ENCODE data around the gene MRPL51.
A peak's percentile ranks its signal among the peaks of the same experiment; 100 is the strongest.
"Not testable (repeated sequence)": the region's sequence is repeated elsewhere in the genome, so short reads cannot be mapped to it uniquely, and the experiment has no call there.

Gene MRPL51

DNA sequence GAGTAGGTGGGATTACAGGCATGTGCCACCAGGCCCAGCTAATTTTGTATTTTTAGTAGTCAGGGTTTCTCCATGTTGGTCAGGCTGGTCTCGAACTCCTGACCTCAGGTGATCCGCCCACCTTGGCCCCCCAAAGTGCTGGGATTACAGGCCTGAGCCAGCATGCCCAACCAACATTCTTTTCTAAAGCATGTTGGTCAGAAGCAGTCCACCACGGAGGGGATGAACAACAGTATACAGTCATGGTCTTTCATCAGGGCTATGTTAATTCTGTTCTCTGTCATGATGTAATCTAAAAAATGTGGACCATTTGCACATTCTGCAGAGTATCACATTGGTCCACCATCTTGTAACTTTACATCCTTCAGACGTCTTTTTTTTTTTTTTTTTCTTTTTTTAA is 3.6 kb downstream of the MRPL51 start:
- DNase-seq (ENCODE audit: insufficient read length, low spot score) (no peak), FAIRE-seq (no peak)
- TF ChIP-seq PAX5 (IDR thresholded peaks at IDR 0.05; ENCODE audit: insufficient read depth, low read length, severe bottlenecking) = no peak
- no peak for TF ChIP-seq POLR2AphosphoS5 (IDR thresholded peaks at IDR 0.05; ENCODE audit: low read depth, low read length)
- no peak for TF ChIP-seq POU2F2 (IDR thresholded peaks at IDR 0.05; ENCODE audit: low read depth, low read length)
- TF ChIP-seq POLR2A (IDR thresholded peaks at IDR 0.05; ENCODE audit: low read depth, low read length) = no peak
- no peak for TF ChIP-seq SPI1 (IDR thresholded peaks at IDR 0.05; ENCODE audit: low read depth, low read length)
- no peak for TF ChIP-seq TAF1 (IDR thresholded peaks at IDR 0.05; ENCODE audit: low read depth, low read length)

DNA sequence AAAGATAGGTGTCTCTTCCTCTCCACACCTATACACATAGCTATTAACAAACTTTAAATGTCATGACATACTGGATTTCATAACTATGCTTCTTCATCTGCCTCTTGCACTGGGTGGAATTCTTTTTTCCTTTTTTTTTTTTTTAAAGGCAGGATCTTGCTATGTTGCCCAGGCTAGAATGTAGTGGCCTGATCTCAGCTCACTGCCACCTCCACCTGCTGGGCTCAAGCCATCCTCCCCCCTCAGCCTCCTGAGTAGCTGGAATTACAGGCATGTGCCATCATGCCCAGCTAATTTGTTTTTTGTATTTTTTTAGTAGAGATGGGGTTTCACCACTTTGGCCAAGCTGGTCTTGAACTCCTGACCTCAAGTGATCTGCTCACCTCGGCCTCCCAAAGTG is 4.8 kb downstream of the MRPL51 start:
- DNase-seq (ENCODE audit: insufficient read length, low spot score) (no peak), FAIRE-seq (no peak)

DNA sequence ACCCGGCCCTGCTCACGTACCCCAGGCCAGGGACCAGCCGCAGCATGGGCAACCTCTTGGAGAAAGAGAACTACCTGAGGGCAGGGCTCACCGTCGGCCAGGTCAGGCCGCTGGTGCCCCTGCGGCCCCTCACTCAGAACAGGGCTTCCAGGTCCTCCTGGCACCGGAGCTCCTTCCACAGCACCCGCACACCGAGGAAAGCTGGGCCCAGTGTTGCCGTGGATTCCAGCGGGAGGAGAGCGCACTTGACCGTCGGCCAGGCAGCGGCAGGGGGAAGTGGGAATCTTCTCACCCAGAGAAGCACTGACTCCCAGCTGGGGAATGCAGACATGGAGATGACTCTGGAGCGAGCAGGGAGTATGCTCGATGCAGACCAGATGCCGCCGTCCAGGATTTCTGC is 14.6 kb downstream of the MRPL51 start:
- FAIRE-seq = no peak
- no peak for DNase-seq (ENCODE audit: insufficient read length, low spot score)
- no peak for TF ChIP-seq POLR2AphosphoS5 (IDR thresholded peaks at IDR 0.05; ENCODE audit: low read depth, low read length)
- TF ChIP-seq TAF1 (IDR thresholded peaks at IDR 0.05; ENCODE audit: low read depth, low read length) = no peak
- TF ChIP-seq PAX5 (IDR thresholded peaks at IDR 0.05; ENCODE audit: insufficient read depth, low read length, severe bottlenecking) = no peak
- no peak for TF ChIP-seq POU2F2 (IDR thresholded peaks at IDR 0.05; ENCODE audit: low read depth, low read length)
- no peak for TF ChIP-seq SPI1 (IDR thresholded peaks at IDR 0.05; ENCODE audit: low read depth, low read length)
- TF ChIP-seq POLR2A (IDR thresholded peaks at IDR 0.05; ENCODE audit: low read depth, low read length) = no peak

More for the DNA sequence above, 4.8 kb downstream of the MRPL51 start:
- TF ChIP-seq TAF1 (IDR thresholded peaks at IDR 0.05; ENCODE audit: low read depth, low read length) (no peak), PAX5 (IDR thresholded peaks at IDR 0.05; ENCODE audit: insufficient read depth, low read length, severe bottlenecking) (no peak), POU2F2 (IDR thresholded peaks at IDR 0.05; ENCODE audit: low read depth, low read length) (no peak), POLR2A (IDR thresholded peaks at IDR 0.05; ENCODE audit: low read depth, low read length) (no peak), POLR2AphosphoS5 (IDR thresholded peaks at IDR 0.05; ENCODE audit: low read depth, low read length) (no peak), SPI1 (IDR thresholded peaks at IDR 0.05; ENCODE audit: low read depth, low read length) (no peak)

DNA sequence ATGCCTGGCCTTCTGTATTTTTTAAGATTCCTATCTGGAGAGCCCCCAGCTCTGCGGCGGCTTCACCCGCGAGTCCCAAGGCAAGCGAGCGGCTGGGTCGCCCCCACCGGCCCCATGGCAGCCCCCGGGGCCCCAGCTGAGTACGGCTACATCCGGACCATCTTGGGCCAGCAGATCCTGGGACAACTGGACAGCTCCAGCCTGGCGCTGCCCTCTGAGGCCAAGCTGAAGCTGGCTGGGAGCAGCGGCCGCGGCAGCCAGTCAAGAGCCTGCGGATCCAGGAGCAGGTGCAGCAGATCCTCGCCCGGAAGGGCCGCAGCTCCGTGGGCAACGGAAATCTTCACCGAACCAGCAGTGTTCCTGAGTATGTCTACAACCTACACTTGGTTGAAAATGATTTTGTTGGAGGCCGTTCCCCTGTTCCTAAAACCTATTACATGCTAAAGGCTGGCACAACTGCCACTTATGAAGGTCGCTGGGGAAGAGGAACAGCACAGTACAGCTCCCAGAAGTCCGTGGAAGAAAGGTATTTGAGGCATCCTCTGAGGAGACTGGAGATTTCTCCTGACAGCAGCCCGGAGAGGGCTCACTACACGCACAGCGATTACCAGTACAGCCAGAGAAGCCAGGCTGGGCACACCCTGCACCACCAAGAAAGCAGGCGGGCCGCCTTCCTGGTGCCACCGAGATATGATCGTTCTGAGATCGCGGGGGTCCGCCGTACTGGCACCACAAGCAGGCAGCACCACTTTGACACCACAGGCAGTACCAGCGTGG is 15.3 kb downstream of the MRPL51 start:
- FAIRE-seq; DNase-seq (ENCODE audit: insufficient read length, low spot score): not testable (repeated sequence)

DNA sequence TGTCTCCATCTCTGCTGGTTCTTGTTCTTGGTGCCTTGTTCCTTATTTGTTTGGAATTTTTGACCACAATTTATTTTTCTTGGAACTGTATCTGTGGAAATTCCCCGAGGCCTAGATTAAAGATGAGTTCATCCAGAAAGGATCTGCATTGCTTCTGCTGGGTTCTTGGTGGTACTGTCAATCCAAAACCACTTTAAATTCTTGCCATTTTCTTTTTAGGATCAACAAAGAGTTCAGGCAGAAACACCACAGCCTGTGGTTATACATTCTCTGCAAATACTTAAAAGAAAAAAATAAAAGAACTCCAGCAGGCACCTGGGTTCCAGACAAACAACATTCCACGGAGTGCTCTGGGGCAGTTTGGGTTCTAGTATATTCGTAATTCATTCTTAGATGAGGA is 16.6 kb downstream of the MRPL51 start:
- TF ChIP-seq POLR2A (IDR thresholded peaks at IDR 0.05; ENCODE audit: low read depth, low read length) = no peak
- no peak for TF ChIP-seq POLR2AphosphoS5 (IDR thresholded peaks at IDR 0.05; ENCODE audit: low read depth, low read length)
- no peak for TF ChIP-seq POU2F2 (IDR thresholded peaks at IDR 0.05; ENCODE audit: low read depth, low read length)
- no peak for TF ChIP-seq TAF1 (IDR thresholded peaks at IDR 0.05; ENCODE audit: low read depth, low read length)
- FAIRE-seq (no peak), DNase-seq (ENCODE audit: insufficient read length, low spot score) (no peak)

DNA sequence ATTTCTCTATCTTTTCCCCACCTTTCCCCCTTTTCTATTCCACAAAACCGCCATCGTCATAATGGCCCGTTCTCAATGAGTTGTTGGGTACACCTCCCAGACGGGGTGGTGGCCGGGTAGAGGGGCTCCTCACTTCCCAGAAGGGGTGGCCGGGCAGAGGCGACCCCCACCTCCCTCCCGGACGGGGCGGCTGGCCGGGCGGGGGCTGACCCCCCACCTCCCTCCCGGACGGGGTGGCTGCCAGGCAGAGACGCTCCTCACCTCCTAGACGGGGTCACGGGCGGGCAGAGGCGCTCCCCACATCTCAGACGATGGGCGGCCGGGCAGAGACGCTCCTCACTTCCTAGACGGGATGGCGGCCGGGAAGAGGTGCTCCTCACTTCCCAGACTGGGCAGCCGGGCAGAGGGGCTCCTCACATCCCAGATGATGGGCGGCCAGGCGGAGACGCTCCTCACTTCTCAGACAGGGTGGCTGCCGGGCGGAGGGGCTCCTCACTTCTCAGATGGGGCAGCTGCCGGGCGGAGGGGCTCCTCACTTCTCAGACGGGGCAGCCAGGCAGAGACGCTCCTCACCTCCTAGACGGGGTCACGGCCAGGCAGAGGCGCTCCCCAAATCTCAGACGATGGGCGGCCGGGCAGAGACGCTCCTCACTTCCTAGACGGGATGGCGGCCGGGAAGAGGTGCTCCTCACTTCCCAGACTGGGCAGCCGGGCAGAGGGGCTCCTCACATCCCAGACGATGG is 17.7 kb downstream of the MRPL51 start:
- FAIRE-seq = not testable (repeated sequence)

DNA sequence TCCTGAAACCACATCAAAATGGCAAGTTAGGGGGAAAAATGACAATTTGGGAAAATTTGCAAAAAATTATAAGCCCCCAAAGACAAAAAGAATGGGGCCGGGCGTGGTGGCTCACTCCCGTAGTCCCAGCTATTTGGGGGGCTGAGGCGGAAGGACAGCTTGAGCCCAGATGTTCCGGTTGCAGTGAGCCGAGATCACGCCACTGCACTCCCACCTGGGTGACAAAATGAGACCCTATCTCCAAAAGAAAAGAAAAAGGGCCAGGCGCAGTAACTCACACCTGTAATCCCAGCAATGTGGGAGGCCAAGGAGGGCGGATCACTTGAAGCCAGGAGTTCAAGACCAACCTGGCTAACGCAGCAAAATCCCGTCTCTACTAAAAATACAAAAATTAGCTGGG is 20.6 kb downstream of the MRPL51 start:
- no peak for FAIRE-seq
- DNase-seq (ENCODE audit: insufficient read length, low spot score) = no peak
- no peak for TF ChIP-seq SPI1 (IDR thresholded peaks at IDR 0.05; ENCODE audit: low read depth, low read length)
- TF ChIP-seq POLR2AphosphoS5 (IDR thresholded peaks at IDR 0.05; ENCODE audit: low read depth, low read length) = no peak
- no peak for TF ChIP-seq POLR2A (IDR thresholded peaks at IDR 0.05; ENCODE audit: low read depth, low read length)
- TF ChIP-seq TAF1 (IDR thresholded peaks at IDR 0.05; ENCODE audit: low read depth, low read length) = no peak
- no peak for TF ChIP-seq PAX5 (IDR thresholded peaks at IDR 0.05; ENCODE audit: insufficient read depth, low read length, severe bottlenecking)
- TF ChIP-seq POU2F2 (IDR thresholded peaks at IDR 0.05; ENCODE audit: low read depth, low read length) = no peak

More for the DNA sequence above, 17.7 kb downstream of the MRPL51 start:
- DNase-seq (ENCODE audit: insufficient read length, low spot score) = not testable (repeated sequence)

DNA sequence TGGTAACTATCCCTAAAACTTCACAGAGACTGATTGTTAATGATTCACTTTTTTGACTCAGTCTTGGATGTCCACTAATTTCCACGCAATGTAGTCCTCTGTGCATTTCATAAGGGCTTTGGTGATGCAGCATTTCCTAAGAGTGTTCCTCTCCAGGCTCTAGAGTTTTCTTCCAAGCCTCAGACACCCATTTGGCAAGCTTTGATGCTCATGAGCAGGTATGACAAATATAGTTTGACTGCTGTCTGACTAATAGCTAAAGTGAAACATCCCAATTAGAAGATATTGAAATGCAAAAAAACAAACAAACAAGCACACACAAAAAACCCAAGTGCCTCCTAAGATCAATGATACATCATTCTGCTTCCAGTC is 21.1 kb downstream of the MRPL51 start:
- no peak for DNase-seq (ENCODE audit: insufficient read length, low spot score)
- TF ChIP-seq POLR2A (IDR thresholded peaks at IDR 0.05; ENCODE audit: low read depth, low read length) (no peak), SPI1 (IDR thresholded peaks at IDR 0.05; ENCODE audit: low read depth, low read length) (no peak), POLR2AphosphoS5 (IDR thresholded peaks at IDR 0.05; ENCODE audit: low read depth, low read length) (no peak), PAX5 (IDR thresholded peaks at IDR 0.05; ENCODE audit: insufficient read depth, low read length, severe bottlenecking) (no peak), TAF1 (IDR thresholded peaks at IDR 0.05; ENCODE audit: low read depth, low read length) (no peak)
- no peak for FAIRE-seq

DNA sequence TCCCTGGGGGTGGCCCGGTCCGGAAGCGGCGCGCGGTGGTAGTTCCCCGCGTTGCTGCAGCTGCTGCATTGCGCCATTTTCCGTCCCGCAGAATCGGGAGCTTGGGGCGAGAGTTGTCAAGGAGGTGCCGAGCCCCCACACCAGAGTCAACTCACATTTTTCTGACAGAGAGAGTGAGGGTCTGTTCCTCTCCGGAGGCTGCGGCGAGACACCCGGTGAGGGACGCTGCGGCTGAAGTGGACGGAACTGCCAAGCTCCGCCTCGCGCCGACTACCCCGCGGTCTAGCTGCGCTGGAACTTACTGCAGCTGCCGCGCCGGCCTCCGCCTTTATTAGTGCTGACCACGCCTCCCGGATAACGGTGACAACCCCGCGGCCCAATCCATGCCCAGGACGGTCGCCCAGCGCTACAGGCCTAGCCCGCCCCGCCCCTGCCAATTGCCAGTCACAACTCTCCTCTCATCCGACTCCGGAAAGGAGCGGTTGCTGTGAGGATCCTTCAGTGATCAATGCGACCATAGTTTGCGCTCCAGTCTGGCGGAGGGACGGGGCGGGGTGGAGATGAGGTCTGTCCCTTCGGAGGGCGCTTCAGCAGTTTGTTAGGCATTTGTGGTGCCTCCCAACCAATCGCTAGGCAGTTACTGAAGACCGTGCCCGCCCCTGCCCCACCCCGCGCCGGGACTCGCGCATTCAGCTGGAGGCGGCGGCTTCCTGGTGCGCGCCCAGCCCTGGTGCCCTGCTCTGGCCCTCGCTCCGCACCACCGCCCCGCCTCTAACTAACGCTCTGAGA is 22.5 kb downstream of the MRPL51 start, which contains the start of gene VAMP1:
VAMP1 (minus strand) TSS at position 303 of the 789 bp plus-strand sequence; CDS start at position 157, 146 bp downstream.
- TF ChIP-seq POLR2A (IDR thresholded peaks at IDR 0.05; ENCODE audit: low read depth, low read length) = peak; percentile 100
- TF ChIP-seq TAF1 (IDR thresholded peaks at IDR 0.05; ENCODE audit: low read depth, low read length) = peak; percentile 97
- TF ChIP-seq POU2F2 (IDR thresholded peaks at IDR 0.05; ENCODE audit: low read depth, low read length) = peak; percentile 95
- no peak for TF ChIP-seq PAX5 (IDR thresholded peaks at IDR 0.05; ENCODE audit: insufficient read depth, low read length, severe bottlenecking)
- TF ChIP-seq SPI1 (IDR thresholded peaks at IDR 0.05; ENCODE audit: low read depth, low read length) = 0 out of 2 replicates have a peak, but pooled peaks have one; percentile 5
- TF ChIP-seq POLR2AphosphoS5 (IDR thresholded peaks at IDR 0.05; ENCODE audit: low read depth, low read length) = peak; percentile 100
- DNase-seq (ENCODE audit: insufficient read length, low spot score) (peak; percentile 95), FAIRE-seq (peak; percentile 98)
